ENCODE measurements around the gene ARHGAP6.

GRCh38 chrX:11698702-11699101, 33.0 kb upstream of the ARHGAP6 start:
- no peak for TF ChIP-seq POLR2A (IDR thresholded peaks at IDR 0.05; ENCODE audit: extremely low read depth, insufficient read length)
- TF ChIP-seq CTCF (IDR thresholded peaks at IDR 0.05; ENCODE audit: low read depth, low read length) = no peak
- TF ChIP-seq MAX (IDR thresholded peaks at IDR 0.05; ENCODE audit: low read depth, low read length) = no peak
